Cardiac muscle cell (in vitro differentiated cells and primary cell): ENCODE results near the gene MET. TPM values are rescaled to one million over a fixed set of nuclear protein-coding genes. Genes with fewer than 3 reads are reported as not detected.

Experiments
- DNase-seq, 2 donors: peaks; one replicate each; pipeline versions ENCODE4 v3.0.0 to v3.0.0-alpha.2; 2010 to 2017; ENCODE audit warnings: low read depth in 1 of 2, low spot score in 1 of 2
- H3K27ac ChIP-seq: fragments of 200-600 bp; sonication (generic); 2 replicates; pipeline ENCODE4 v1.5.1; 2016
- H3K27me3 ChIP-seq: fragments of 200-600 bp; sonication (generic); 2 replicates; pipeline ENCODE4 v1.6.0; 2016; ENCODE audit warnings: control low read depth
- H3K36me3 ChIP-seq: fragments of 200-600 bp; sonication (generic); 2 replicates; pipeline ENCODE4 v1.5.1; 2016; ENCODE audit warnings: control low read depth
- H3K4me1 ChIP-seq: fragments of 200-600 bp; sonication (generic); 2 replicates; pipeline ENCODE4 v1.8.1; 2017; ENCODE audit warnings: low read depth, mild to moderate bottlenecking, mixed run types
- H3K4me3 ChIP-seq: fragments of 200-600 bp; sonication (generic); 2 replicates; pipeline ENCODE4 v1.5.1; 2016; ENCODE audit warnings: mild to moderate bottlenecking
- H3K9me3 ChIP-seq: fragments of 200-600 bp; sonication (generic); 2 replicates; pipeline ENCODE4 v1.5.1; 2017; ENCODE audit warnings: low read depth, mild to moderate bottlenecking, control low read depth
- polyA plus RNA-seq: library from polyadenylated mRNA; unstranded; fragments of >200 nt; fragmentation: Nextera tagmentation; extraction: Ambion mirVana; gene quantifications from 2 replicates; pipeline ENCODE4 v1.2.1, GENCODE V29; 2016
- total RNA-seq: library from RNA; depleted of rRNA; stranded (reverse); fragments of >200 nt; gene quantifications from 2 replicates; pipeline ENCODE4 v1.2.3, GENCODE V29; 2016
- TF ChIP-seq, protein P1 (sequence below): IDR thresholded peaks from 2 replicates; pipeline ENCODE4 v1.5.1; 2012; ENCODE audit warnings: low read depth, mild to moderate bottlenecking, low read length

The MET gene
- total and polyA plus RNA-seq, 2 experiments from 2014 or later = 1.8 to 1.9 TPM

DNA sequence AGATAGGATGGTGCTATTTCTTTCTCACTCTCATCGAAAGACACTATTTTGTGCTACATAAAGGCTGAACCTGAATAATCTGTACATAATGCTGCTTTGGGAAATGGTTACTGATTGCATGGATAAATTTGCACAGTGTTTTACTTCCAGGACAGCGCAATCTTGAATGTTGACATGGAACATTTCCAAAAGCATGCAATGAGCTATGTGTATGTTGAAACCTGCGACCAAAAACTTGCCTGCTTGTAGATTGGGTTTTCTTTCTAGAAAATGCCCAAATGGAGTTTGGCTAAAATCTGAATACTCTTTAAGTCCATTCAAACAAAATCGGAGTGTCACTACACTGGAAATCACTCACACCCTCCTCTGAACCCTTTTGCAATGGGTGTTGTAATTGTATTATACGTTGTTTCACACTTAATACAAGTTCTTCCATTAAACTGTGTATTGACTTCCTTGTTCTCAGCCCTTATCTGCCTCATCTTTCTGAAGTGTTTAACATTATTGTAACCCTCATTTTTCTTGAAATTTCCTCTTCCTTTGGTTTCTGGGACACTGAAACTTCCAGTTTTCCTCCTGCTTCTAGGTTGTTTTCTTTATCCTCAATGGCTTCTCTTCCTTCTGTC is 116.7 kb downstream of the MET start:
- Histone ChIP-seq H3K27me3 (no peaks in the 10 kb centered on the region), H3K27ac (no peak overlapping the region), H3K36me3 (no peaks in the 10 kb centered on the region), H3K4me3 (no peak overlapping the region), H3K4me1 (no peaks in the 10 kb centered on the region), H3K9me3 (no peaks in the 10 kb centered on the region)
- TF ChIP-seq, protein P1, sequence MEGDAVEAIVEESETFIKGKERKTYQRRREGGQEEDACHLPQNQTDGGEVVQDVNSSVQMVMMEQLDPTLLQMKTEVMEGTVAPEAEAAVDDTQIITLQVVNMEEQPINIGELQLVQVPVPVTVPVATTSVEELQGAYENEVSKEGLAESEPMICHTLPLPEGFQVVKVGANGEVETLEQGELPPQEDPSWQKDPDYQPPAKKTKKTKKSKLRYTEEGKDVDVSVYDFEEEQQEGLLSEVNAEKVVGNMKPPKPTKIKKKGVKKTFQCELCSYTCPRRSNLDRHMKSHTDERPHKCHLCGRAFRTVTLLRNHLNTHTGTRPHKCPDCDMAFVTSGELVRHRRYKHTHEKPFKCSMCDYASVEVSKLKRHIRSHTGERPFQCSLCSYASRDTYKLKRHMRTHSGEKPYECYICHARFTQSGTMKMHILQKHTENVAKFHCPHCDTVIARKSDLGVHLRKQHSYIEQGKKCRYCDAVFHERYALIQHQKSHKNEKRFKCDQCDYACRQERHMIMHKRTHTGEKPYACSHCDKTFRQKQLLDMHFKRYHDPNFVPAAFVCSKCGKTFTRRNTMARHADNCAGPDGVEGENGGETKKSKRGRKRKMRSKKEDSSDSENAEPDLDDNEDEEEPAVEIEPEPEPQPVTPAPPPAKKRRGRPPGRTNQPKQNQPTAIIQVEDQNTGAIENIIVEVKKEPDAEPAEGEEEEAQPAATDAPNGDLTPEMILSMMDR = no peak
- DNase-seq = peak in 1 of 2 donors; percentile 68

DNA sequence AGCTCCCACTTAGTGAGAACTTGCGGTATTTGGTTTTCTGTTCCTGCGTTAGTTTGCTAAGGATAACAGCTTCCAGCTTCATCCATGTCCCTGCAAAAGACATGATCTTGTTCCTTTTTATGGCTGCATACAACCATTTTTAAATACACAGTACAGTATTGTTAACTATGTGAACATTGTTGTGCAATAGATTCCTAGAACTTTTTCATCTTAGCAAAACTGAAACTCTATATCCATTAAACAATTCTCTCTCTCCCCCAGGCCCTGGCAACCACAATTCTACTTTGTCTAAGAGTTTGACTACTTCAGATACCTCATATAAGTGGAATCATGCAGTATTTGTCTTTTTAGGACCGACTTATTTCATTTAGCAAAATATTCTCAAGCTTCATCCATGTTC is 118.0 kb downstream of the MET start:
- no peaks in the 10 kb centered on the region for H3K36me3 ChIP-seq
- DNase-seq = no peak
- no peaks in the 10 kb centered on the region for H3K9me3 ChIP-seq
- TF ChIP-seq, protein P1 = no peak
- H3K27ac ChIP-seq = no peak overlapping the region
- H3K27me3 ChIP-seq = no peaks in the 10 kb centered on the region
- no peaks in the 10 kb centered on the region for H3K4me1 ChIP-seq
- H3K4me3 ChIP-seq = no peak overlapping the region

DNA sequence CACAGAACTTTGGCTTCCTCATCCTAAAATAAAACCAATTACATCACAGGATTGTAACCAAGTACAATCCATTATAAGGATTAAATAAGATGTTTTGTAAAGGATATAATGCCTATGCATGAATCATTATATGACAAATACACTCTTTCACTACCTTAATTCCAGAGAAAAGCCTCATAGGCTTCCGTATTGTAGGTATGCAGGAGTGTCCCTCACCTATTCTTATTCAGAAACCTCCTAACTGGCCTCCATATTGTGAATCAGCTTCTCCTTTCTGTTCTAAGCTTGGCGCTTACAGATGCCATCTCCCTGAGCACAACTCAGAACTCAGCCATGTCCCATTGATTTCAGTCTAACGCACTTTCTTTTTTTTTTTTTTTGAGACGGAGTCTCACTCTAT is 120.8 kb downstream of the MET start:
- no peaks in the 10 kb centered on the region for H3K27me3 ChIP-seq
- H3K9me3 ChIP-seq = no peaks in the 10 kb centered on the region
- H3K36me3 ChIP-seq = no peaks in the 10 kb centered on the region
- H3K27ac ChIP-seq = no peak overlapping the region
- DNase-seq = no peak
- H3K4me1 ChIP-seq = no peaks in the 10 kb centered on the region
- TF ChIP-seq, protein P1 = no peak
- H3K4me3 ChIP-seq = no peak overlapping the region

DNA sequence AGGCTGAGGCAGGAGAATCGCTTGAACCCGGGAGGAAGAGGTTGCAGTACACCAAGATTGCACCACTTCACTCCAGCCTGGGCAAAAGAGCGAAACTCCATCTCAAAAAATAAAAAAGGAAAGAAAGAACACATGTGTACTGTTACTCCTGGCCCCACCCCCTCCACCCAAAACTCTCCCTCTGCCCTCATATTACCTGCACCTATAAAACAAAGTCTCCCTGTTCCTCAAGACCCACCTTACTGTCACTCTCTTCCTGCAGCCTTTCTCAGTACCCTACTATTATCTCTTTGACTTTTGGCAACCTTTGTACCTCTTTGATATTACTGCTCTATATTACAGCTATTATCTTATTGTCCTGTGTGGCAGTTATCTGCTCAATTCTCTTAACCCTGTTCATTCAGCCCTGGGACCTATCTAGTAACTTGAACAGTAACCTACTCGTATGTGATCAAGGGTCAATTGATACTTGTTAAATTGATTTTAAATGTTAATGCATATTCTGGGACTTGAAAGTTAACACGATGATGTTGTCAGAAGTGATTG is 121.9 kb downstream of the MET start:
- no peak overlapping the region for H3K4me3 ChIP-seq
- no peaks in the 10 kb centered on the region for H3K27me3 ChIP-seq
- TF ChIP-seq, protein P1 = no peak
- no peak for DNase-seq
- no peaks in the 10 kb centered on the region for H3K9me3 ChIP-seq
- no peaks in the 10 kb centered on the region for H3K36me3 ChIP-seq
- no peak overlapping the region for H3K27ac ChIP-seq
- no peaks in the 10 kb centered on the region for H3K4me1 ChIP-seq

DNA sequence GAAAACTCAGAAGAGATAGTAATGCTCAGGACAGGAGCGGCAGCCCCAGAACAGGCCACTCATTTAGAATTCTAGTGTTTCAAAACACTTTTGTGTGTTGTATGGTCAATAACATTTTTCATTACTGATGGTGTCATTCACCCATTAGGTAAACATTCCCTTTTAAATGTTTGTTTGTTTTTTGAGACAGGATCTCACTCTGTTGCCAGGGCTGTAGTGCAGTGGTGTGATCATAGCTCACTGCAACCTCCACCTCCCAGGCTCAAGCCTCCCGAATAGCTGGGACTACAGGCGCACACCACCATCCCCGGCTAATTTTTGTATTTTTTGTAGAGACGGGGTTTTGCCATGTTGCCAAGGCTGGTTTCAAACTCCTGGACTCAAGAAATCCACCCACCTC is 124.5 kb downstream of the MET start:
- no peak overlapping the region for H3K4me3 ChIP-seq
- no peak overlapping the region for H3K27ac ChIP-seq
- DNase-seq = no peak
- no peaks in the 10 kb centered on the region for H3K27me3 ChIP-seq
- H3K9me3 ChIP-seq = no peaks in the 10 kb centered on the region
- TF ChIP-seq, protein P1 = no peak
- no peaks in the 10 kb centered on the region for H3K36me3 ChIP-seq
- no peaks in the 10 kb centered on the region for H3K4me1 ChIP-seq

DNA sequence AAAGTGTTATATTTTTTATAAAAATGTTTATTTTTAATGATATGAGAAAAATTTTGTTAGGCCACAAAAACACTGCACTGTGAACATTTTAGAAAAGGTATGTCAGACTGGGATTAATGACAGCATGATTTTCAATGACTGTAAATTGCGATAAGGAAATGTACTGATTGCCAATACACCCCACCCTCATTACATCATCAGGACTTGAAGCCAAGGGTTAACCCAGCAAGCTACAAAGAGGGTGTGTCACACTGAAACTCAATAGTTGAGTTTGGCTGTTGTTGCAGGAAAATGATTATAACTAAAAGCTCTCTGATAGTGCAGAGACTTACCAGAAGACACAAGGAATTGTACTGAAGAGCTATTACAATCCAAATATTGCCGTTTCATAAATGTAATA is 125.6 kb downstream of the MET start:
- no peak overlapping the region for H3K27ac ChIP-seq
- no peaks in the 10 kb centered on the region for H3K4me1 ChIP-seq
- no peak for DNase-seq
- no peaks in the 10 kb centered on the region for H3K9me3 ChIP-seq
- no peak overlapping the region for H3K4me3 ChIP-seq
- TF ChIP-seq, protein P1 = no peak
- no peaks in the 10 kb centered on the region for H3K27me3 ChIP-seq
- no peaks in the 10 kb centered on the region for H3K36me3 ChIP-seq
